ENCODE results near the gene EXOSC6.
"Not testable (repeated sequence)": the region's sequence is repeated elsewhere in the genome, so short reads cannot be mapped to it uniquely, and the experiment has no call there.

The EXOSC6 gene

DNA sequence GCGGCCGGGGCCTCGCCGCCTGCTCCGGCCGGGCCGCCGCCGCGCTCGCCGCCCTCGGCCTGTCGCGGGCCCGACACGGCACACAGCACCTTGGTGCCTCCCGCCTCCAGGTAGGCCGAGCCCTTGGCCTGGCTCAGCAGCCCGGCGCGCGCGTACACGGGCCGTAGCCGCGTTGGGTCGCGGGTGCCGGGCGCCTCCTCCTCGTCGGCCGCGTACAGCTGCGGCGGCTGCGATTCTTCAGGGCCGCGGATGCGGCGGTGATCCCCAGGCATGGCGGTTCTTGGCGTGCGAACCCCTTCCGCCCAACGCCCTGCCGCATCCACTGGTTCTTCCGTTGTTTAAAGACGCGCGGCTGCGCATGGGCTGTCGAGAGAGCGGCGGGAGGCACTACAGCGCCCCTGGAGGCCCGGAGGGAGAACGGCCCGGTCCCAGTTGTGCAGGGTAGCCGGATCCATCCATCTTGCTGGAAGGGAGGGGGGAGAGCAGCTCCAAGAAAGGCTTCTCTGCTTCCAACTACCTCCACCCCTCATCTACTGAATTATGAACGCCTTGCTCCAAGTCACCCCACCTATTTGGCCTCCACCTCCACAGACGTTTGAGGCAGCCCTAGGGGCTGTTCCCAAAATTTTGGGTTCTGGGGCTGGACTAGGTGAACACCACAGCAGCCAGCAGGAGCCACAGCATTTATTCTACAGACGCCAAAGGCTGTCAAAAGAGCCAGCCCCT is at the start of gene EXOSC6:
Gene EXOSC6, minus strand, starts transcription at position 312 of the 726 bp plus-strand sequence. Its CDS starts 40 bp downstream, at position 272.
- peak; percentile 94 for DNase-seq

GRCh38 chr16:70301121-70301520 is 49.4 kb upstream of the EXOSC6 start:
- DNase-seq = no peak

DNA sequence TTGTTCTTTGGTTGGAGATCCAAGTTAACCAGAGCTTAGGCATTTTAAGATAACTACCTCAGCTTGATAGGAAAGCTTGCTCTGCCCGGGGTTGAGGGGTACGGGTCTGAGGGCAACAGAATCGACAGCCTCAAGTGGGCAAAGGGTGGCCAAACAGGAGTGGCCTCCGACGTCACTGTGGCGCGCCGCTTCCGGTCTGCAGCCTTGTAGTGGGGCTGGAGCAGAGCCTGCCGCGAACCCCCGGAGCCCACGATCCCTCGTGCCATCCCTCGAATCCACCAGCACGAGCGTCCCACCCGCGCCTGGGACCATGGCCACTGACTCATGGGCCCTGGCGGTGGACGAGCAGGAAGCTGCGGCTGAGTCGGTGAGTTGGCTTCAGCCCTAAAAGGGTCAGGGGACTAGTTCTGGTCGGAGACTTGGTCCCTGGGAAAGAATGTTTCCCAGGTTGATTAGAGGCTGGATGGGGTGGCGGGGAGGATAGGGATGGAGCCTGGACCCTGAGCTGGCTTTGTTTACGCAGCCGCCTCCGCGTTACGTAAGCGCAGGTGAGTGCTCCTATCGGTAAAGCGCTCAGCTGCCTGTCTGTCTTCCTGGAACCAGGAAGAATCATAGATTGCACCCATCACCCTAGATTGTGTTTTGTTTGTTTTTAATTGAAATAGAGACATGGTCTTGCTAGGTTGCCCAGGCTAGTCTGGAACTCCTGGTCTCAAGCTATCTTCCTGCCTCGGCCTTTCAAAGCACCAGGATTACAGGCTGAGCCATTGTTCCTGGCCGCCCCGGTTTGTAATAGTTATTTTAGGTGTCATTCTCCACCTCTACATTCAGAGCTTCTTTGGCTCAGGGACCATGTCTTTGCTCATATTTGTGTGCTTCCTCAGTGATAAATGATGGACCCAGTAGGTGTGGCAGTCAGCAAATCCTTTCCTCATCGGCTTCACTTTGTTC is 47.5 kb upstream of the EXOSC6 start, which contains the start of gene DDX19B:
Gene DDX19B, plus strand, starts transcription at position 199 of the 951 bp plus-strand sequence. Its CDS starts 112 bp downstream, at position 311.
- peak; percentile 73 for DNase-seq

DNA sequence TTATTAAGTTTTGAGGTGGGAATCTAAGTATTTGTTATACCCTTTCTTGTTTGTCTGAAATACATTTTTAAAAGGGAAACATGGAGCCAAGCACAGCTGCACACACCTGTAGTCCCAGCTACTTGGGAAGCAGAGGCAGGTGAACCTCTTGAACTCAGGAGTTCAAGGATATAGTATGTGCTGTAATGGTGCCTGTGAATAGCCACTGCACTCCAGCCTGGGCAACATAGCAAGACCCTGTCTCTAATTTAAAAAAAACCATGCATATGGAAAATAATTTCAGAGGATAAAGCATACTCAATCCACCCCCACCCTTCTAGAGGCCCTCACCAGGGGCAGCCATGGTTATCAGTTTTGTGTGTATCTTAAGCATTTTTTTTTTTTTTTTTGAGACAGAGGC is 43.9 kb upstream of the EXOSC6 start:
- no peak for DNase-seq

DNA sequence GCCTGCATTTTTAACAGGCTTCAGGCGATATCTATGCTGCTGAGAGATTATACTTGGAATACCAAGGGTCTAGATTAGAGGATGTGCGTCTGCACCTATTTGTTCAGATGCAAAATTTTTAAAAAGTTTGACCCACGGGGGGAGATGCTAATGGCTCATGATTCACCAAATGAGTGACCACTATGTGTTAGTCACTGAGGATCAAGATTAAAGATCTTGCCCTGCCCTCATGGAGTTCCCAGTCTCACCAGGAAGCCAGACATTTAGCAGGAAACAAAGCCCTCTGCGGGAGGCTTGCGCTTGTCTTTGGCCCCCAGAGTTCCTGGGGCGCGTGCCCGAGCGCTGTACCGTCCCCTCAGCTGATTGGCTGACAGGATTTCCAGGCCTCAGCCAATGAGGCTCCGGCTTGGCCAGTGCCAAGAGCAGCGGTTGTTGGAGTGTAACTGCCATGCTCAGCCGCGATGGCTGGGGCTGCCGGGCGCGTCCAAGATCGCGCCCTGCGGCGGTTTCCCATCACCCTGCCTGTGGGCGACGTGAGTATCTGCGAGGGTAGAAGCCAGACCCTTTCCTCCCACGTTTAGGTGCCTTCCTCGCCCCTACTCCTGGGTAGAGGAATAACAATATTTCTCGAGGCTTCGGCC is 42.8 kb upstream of the EXOSC6 start:
- no peak for DNase-seq

- DNase-seq = not testable (repeated sequence)
Measured at GRCh38 chr16:70292148-70292547, 40.4 kb upstream of the EXOSC6 start.

GRCh38 chr16:70290949-70291519 is 39.3 kb upstream of the EXOSC6 start:
- DNase-seq = no peak

DNA sequence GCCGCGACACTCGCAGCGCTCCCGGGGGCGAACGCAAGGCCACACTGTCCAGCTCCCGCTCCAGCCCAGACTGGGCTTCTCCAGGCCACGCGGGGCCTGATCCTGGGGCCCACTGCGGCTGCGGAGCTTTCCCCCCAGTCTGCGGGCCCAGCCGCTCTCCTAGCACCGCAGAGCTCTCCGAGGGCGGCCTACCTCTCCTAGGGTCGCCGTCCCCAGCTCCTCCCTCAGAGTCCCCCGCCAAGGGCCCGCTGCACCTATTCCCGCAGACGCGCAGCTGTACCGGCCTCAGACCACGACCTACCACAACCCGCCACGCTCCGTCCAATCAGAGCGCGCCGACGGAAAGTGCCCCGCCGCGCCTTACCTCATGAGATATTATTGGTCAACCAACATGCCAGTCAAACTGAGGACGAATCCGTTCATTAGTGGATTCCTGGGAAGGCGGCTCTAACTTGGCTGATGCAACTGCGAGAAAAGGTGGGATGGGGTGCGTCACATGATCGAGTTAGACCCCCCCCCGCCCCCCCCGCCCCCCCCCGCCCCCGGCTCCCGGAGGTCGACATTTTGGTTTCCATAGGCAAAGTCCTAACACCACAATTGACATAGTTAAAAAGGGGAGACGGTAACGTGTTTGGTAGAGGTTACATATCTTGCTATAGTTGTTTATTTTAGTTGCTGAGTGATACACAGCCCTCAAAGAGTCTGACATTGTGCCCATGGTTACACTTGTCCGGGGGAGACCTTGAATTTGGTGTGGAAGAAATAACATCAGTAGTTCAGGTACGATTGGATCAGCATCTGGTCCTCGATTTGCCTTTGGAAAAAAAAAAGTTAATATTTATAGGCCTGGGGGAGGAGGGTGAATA is 37.7 kb upstream of the EXOSC6 start, which contains the start of gene AARS1:
Gene AARS1, minus strand, starts transcription at position 278 of the 866 bp plus-strand sequence. CDS start 6,743 bp downstream, outside the sequence.
- peak; percentile 93 for DNase-seq

- DNase-seq = not testable (repeated sequence)
Measured at GRCh38 chr16:70287304-70287971, 35.7 kb upstream of the EXOSC6 start.

DNA sequence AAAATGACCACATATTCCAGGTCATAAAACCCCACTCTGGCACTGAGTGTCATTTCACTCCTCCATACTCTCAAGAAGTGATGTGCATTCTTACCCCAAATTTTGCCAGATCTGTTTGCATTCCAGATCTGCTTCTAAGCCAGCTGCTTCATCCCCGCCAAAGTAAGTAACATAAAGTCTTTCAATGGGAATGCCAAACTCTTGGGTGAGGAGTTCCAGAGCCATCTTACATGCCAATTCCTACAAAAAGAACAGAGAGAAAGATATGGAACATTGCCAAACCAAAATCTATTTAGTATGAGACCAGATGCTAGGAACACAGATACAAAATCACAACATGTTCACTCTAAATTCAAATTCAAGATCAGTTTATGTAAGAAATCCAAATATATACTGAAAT is 24.7 kb upstream of the EXOSC6 start:
- no peak for DNase-seq

DNA sequence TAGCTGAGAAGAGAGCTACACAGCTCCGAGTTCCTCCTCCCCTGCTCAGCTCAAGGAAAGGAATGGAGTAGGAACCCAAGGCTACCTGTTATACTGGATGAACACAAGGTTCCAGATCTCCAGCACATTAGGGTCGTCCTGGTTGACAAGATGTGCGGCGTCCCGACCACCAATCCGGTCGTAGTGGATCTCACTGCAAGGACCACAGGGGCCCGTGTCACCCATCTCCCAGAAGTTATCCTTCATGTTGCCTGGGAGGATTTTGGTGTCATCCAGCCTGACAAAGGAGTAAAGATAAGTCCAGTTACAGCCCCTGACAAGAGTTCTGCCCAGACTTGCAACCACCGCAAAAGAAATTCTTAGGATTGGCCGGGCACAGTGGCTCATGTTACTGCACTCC is 20.0 kb upstream of the EXOSC6 start:
- no peak for DNase-seq

DNA sequence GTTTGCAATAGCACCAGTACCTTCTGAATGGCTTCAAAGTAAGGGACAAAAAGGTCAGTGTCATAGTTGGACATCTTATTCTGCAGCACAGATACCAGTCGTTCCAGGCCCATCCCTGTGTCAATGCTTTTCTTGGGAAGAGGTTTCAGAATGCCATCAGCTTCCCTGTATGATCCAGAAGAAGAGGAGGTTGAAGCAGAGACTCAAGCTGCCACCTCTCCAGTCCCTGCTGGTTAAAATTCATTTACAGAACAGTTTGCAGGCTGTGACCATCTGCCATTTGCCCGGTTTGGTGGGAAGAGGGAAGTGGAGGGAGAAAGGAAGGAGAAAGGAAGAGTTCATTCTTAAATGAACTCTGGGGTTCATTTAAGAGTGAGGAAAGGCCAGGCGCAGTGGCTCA is 18.4 kb upstream of the EXOSC6 start:
- DNase-seq = no peak

DNA sequence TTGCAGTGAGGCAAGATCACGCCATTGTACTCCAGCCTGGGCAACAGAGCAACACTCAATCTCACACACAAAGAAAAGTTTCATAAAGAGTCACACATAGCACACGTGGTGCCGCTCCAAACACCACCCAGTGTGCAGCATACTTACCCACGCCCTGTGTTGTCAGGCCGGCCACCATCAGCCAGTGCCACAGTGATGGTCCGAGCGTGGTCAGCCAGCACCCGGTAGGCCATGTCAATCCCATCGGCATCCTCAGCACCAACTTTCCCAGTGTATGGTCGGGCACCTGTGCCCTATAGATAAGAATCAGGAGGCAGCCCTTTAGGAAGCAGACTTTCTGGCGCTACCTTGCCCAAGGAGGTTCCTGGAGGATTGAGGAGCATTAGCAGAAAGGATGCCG is 17.7 kb upstream of the EXOSC6 start:
- no peak for DNase-seq

DNA sequence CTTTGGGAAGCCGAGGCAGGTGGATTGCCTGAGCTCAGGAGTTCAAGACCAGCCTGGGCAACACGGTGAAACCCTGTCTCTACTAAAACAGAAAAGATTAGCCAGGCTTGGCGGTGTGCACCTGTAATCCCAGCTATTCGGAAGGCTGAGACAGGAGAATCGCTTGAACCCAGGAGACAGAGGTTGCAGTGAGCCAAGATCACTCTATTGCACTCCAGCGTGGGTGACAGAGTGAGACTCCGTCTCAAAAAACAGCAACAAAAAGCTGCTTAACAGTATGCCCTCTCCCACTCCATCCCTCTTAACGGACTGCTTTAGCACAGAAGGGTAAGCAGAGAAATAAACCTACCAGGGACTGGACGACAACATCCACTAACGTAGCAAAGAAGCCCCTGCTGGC is 16.2 kb upstream of the EXOSC6 start:
- DNase-seq = not testable (repeated sequence)

GRCh38 chr16:70267516-70267915 is 15.8 kb upstream of the EXOSC6 start:
- DNase-seq = peak; percentile 54

DNA sequence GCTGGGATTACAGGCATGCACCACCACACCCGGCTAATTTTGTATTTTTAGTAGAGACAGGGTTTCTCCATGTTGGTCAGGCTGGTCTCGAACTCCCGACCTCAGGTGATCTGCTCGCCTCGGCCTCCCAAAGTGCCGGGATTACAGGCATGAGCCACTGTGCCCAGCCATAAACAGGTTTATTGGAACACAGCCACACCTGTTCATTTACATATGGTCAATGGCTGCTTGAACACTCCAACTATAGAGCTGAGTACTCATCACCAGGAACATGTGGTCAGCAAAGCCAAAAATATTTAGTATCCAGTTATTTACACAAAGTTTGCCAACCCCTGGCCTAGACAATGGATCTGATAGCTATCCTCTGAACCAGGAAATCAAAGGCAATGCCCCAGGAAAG is 8.2 kb upstream of the EXOSC6 start:
- not testable (repeated sequence) for DNase-seq

GRCh38 chr16:70258946-70259345 is 7.2 kb upstream of the EXOSC6 start:
- DNase-seq = no peak

GRCh38 chr16:70258065-70258464 is 6.3 kb upstream of the EXOSC6 start:
- DNase-seq = no peak

GRCh38 chr16:70257391-70257790 is 5.7 kb upstream of the EXOSC6 start:
- DNase-seq = no peak

DNA sequence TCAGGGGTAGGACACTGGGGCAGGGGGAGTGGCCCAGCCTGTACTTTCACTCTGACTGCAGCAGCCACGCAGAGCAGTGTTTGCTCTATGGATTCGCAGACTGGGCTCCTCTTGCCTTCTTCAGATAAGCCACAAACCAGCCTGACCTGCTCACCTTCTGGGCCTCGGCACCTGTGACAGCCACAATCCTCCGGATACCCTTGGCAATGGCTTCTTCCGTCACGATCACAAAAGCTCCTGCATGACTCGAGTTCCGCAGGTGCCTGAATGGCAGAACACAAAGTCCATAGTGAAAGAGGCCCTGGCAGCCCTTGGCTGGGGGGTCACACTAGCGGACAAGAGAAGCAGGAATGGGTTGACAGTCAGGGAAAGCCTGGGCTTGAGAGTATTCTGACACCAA is 3.8 kb upstream of the EXOSC6 start:
- DNase-seq = no peak

DNA sequence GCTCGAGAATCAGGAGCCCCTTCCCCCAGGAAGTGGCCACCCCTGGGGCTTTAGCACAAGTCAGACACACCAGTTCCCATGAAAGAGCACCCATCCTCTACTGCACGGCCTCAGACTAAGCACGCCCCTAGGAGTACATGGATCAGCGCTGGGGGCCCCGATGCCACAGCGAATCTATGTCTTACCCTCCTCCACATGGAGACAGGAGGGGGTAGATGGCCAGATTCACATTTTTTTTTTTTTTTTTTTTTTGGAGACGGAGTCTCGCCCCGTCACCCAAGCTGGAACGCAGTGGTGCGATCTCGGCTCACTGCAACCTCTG is 3.2 kb upstream of the EXOSC6 start:
- DNase-seq = no peak

Measured in CD4-positive, alpha-beta T cell treated with Interleukin-17A for 4 hours (primary cell).